ENCODE results near the gene NSRP1. TPM values are rescaled to one million over a fixed set of nuclear protein-coding genes. Genes with fewer than 3 reads are reported as not detected.

The NSRP1 gene
- total and polyA plus RNA-seq, 2 of the 13 experiments (the other 11 are each of a cell fraction or from before 2014, with no cell fraction given) = 7.0 to 14.3 TPM

GRCh38 chr17:30232824-30233427 is 116.3 kb downstream of the NSRP1 start:
- Histone ChIP-seq H3K4me3 (replicated peaks in 1 of 3; ENCODE audit: insufficient read depth in 1 of 3, low read depth in 2 of 3, low read length in 3 of 3) (peak overlapping the region in 1 of 3 experiments; percentile 36; a peak in 1 of 6 replicates), H4K20me1 (ENCODE audit: insufficient read depth, low read length) (no peaks in the 10 kb centered on the region), H3K9ac (ENCODE audit: insufficient read depth, low read depth, low read length) (no peak overlapping the region), H3K4me2 (ENCODE audit: low read depth, low read length) (peak overlapping the region; percentile 55), H3K79me2 (ENCODE audit: insufficient read depth, low read length) (no peaks in the 10 kb centered on the region), H3K4me1 (ENCODE audit: insufficient read depth, low read length) (peaks cover 65% of the 10 kb centered on the region), H2AFZ (ENCODE audit: low read length) (no peak overlapping the region), H3K27me3 (ENCODE audit: control insufficient read depth in 1 of 2, insufficient read depth in 2 of 2, low read length in 2 of 2) (no peaks in the 10 kb centered on the region), H3K9me3 (ENCODE audit: low read length) (no peaks in the 10 kb centered on the region), H3K27ac (ENCODE audit: extremely low read length, insufficient read depth, low read length) (no peak overlapping the region), H3K36me3 (replicated peaks in 1 of 2; ENCODE audit: control insufficient read depth in 1 of 2, insufficient read depth in 2 of 2, low read length in 2 of 2) (no peaks in the 10 kb centered on the region)
- in situ Hi-C loops (cut with HindIII; ENCODE audit: extremely low pct_ligation_motif_present, low pct_unique_long_range_greater_than_20kb) (loop anchor here (10.0 kb wide), 1 partner anchor 108 kb away; no protein-coding TSS in a partner anchor), intact Hi-C loops (cut with micrococcal nuclease; ENCODE audit: unreplicated experiment) (no loop called here)
- ATAC-seq (no peak), DNase-seq (ENCODE audit: low spot score) (no peak), FAIRE-seq (no peak)
- TF ChIP-seq XBP1 (CRISPR knock-in tag; IDR thresholded peaks at IDR 0.05) = no peak
- no peak for TF ChIP-seq FOXP4 (CRISPR knock-in tag; IDR thresholded peaks at IDR 0.05)
- TF ChIP-seq FLYWCH1 (CRISPR knock-in tag; IDR thresholded peaks at IDR 0.05) = no peak
- no peak for TF ChIP-seq GABPB1 (CRISPR knock-in tag; IDR thresholded peaks at IDR 0.05)
- TF ChIP-seq ZNF512 (CRISPR knock-in tag; IDR thresholded peaks at IDR 0.05) = no peak
- no peak for TF ChIP-seq FIP1L1 (IDR thresholded peaks at IDR 0.05; ENCODE audit: borderline replicate concordance, insufficient read depth, low read depth, low read length)
- TF ChIP-seq PHF21A (CRISPR knock-in tag; IDR thresholded peaks at IDR 0.05) = no peak
- TF ChIP-seq ZSCAN30 (CRISPR knock-in tag; IDR thresholded peaks at IDR 0.05) = no peak
- no peak for TF ChIP-seq HIVEP1 (CRISPR knock-in tag; IDR thresholded peaks at IDR 0.05)
- BruUV-seq (replicated peaks) = no TSS peak
- 47% methylated on average over 11 of the region's 11 CpGs for WGBS (ENCODE audit: low lambda C conversion rate)
- ChIA-PET CTCF (ENCODE audit: low intra/inter-chr PET ratio, low total read pairs) (no interaction called here), POLR2A (interaction anchor here (1.4 kb wide), 1 partner anchor 10 kb away, joined by 6 read pairs; no protein-coding TSS in a partner anchor)

Data from HepG2 (cell line).